GM18868 (cell line): ENCODE data around the gene CNNM4.

Experiments used
- ATAC-seq: cut with Tn5 transposase; IDR thresholded peaks from one replicate; pipeline ENCODE4 v1.9.1; 2021; ENCODE audit warnings: mild to moderate bottlenecking, moderate library complexity; ENCODE audit not compliant: unreplicated experiment

CNNM4 gene

DNA sequence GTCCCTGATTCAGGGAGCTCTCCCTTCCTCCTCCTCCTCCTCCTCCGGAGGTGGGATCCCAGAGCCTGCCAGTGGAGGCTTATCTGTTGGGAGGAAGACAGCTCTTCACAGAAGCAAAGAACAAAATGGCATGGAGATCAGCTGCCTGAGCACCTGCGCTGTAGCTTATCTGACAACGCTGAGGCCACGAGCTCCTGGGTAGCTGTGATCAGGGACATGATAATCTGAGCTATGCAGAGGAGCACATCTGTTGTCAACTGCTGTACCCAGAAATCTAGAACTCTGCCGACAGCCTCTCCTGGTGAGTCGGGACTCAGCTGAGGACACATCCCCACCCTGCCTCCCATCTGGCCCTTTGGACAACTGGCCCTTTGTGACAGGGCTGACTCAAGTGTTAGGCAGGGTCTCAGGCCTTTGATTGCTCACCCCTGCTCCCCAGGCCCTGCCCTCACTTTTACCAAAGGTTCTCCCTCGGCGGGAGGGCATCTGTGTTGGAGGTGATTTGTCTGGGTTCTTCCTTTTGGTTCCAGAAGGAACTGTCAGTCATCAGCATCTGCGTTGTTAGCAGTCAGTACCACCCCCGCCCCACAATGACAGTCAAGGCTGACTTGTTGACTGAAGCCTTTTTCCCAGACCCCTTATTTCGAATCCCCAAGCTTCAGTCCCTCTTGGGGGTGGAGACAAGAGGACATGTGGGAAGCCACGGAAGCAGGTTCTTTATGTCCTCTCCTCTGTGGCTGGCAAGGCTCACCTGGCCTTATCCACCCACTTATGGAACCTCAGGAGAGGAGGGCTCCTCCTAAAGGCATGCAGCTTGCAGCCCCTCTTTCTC, 49.5 kb downstream of the CNNM4 start:
- no peak for ATAC-seq

DNA sequence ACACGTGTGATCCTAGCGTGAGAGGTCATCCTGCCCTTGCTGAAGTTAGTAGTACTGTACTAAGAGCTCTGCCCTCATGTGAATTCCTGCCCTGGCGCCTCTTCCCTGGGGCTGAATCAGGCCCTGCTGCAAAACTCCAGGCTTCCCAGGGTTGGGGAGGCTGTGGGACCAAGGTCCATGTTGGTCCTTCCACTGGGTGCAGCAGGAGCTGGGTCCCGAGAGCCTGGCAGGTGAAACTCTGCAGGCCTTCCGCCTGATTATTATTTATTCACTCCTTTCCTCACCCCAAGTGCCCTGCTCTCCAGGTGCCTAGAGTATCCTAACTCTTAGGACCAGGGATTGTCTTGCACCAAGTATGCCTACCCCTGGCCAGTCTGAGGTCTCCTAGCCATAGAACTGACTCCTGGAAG, 50.1 kb downstream of the CNNM4 start:
- no peak for ATAC-seq

DNA sequence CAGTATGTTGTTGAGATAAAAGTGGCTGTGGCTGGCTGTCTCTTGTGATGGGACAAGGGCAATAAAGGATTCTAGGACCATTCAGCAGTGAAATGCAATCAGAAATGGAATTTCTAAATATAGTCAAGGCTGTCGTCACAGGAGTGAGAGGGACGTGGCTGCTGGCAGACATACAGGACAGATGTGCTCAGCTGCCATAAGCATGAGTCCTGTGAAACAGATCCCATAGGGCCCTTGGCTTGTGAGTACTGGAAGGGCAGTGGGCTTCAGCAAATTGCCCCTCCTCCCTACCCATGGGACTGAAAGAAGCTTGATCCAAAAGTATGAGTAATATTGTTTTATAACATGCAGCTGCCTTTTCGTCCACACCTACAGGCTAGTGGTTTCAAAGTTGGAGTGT, 51.2 kb downstream of the CNNM4 start:
- ATAC-seq = no peak

DNA sequence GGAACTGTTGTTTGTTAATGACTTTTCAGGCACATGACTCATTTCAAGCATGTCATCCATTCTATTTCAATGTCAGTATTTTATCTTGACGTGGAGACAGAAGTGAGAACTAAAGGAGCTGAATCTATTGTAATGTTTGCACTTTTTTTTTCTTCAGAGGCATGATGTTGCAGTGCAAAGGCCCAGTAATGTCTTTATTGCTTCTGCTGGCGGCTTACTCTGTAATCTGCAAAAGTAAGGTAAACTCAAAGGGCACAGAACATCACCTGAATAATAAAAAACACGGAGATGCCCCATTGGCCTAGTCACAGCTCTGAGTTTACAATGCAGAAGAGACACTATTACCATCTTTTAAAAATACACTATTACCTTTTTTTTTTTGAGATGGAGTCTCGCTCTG, 53.0 kb downstream of the CNNM4 start:
- no peak for ATAC-seq

DNA sequence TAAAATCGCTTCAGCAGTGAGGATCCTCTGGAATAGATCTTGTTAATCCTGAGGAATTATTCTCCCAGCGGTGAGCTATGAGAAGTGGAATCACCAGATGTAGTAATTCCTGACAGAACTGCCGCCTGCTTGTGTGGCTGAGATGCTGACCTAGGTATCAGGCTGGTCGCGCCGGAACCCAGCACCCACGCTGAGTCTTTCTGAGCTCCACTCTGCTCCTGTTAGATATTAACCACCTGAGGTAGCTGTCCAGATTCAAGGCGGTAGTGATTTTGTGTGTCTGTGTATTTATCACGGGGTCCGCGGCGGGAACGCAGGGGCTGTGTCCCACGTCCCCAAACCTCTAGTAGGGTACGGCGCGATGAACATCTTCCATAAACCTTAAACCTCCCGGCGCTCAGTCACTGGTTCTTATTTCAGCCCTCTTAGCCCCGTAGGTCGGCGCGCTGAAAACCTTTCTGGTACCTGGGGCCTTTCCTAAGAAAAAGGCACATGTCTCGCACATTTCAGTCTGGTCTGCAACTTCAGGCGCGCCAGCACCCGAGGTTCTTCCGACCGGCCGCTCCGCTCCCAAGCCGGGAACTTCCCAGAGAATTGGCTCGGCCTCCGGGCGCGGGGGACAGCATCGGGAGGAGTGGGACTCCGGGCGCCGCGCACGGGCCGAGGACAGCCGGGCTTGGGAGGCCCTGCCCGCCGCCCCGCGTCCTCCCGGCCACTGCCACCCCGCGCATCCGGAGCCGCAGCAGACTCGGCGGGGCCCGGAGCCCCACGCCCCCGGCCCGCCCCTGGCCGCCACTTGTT, 54.8 kb downstream of the CNNM4 start:
- ATAC-seq = peak; percentile 1

DNA sequence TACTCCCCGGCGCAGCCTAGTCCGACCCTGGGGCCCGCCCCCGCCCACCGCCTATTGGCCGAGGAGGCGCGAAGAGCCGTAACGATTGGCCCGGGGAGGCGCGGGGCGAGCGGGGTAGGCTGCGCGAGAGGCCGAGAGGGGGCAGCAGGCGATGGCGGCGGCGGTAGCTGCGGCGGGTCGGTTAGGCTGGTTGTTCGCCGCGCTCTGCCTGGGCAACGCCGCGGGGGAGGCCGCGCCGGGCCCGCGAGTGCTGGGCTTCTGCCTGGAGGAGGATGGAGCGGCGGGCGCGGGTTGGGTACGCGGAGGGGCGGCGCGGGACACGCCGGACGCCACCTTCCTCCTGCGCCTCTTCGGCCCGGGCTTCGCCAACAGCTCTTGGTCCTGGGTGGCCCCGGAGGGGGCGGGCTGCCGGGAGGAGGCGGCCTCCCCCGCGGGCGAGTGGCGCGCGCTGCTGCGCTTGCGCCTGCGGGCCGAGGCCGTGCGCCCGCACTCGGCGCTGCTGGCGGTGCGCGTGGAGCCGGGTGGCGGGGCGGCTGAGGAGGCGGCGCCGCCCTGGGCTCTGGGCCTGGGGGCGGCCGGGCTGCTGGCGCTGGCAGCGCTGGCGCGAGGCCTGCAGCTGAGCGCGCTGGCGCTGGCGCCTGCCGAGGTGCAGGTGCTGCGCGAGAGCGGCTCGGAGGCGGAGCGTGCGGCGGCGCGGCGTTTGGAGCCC, 55.6 kb downstream of the CNNM4 start, which contains the start of gene CNNM3:
CNNM3 (plus strand) TSS at position 142 of the 709 bp plus-strand sequence; CDS start at position 152, 10 bp downstream.
- peak; percentile 92 for ATAC-seq

DNA sequence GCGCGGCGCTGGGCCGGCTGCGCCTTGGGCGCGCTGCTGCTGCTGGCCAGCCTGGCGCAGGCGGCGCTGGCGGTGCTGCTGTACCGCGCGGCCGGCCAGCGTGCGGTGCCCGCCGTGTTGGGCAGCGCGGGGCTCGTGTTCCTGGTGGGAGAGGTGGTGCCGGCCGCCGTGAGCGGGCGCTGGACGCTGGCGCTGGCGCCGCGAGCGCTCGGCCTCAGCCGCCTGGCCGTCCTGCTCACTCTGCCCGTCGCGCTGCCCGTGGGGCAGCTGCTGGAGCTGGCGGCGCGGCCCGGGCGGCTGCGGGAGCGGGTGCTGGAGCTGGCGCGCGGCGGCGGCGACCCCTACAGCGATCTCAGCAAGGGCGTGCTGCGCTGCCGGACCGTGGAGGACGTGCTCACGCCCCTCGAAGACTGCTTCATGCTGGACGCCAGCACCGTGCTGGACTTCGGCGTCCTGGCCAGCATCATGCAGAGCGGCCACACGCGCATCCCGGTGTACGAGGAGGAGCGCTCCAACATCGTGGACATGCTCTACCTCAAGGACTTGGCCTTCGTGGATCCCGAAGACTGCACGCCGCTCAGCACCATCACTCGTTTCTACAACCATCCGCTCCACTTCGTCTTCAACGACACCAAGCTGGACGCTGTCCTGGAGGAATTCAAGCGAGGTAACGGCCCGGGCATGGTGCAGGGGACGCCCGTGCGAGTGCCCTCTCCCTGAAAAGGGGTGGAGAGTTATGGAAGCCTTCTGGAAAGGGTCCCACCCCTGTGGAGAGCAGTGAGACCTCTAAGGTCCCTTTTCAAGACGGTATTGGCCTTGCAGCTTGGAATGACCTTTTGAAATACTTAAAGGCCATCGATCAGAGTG, 56.4 kb downstream of the CNNM4 start:
- ATAC-seq = no peak

DNA sequence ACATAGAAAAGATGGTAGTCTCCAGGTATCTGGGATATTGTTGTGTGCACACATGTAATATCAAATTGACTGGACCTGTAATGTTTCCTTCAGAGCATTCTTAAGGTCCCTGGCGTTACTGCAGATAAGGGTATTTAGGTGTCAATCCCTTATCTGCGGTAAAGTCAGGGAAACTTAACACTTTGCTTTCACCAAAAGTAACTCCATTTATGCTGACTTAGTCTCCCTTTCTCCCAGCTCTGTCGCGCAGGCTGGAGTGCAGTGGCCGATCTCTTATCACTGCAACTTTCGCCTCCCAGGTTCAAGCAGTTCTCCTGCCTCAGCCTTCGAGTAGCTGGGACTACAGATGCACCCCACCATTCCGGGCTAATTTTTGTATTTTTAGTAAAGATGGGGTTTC, 57.2 kb downstream of the CNNM4 start:
- ATAC-seq = no peak

DNA sequence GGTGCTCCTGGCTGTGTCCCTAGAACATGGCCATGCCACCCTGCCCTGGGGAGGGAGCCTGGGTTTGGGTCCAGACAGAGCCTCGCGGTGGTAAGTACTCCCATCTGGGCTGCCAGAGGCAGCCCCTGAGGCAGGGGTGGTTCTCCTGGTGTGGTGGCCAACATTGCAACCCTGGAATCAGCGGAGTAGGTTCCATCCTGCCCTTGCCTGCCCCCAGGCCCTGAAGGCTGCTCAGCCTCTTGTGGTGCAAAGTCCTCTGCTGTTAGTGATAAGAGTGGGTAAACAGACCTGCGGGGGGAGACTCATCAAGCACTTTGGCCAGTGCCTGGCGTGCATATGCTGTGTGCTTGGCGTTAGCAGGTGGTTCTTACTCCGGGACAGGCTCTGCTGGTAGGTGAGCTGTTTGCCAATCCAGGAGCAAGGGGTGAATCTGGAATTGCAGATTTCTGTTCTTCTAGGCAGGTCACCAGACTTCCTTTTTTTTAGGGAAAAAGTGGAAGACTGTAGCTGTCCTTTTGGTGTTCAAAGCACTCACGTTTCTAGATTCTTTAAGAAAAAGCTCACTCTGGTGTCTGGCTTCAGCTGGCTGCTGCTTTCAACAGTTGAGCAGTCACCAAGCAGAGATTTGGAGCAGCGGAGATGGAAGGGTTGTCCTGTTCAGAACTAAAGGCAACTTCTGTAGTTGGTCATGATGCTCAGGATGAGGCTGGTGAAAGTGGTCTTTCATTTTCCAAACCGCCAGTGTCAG, 58.6 kb downstream of the CNNM4 start:
- ATAC-seq = no peak

DNA sequence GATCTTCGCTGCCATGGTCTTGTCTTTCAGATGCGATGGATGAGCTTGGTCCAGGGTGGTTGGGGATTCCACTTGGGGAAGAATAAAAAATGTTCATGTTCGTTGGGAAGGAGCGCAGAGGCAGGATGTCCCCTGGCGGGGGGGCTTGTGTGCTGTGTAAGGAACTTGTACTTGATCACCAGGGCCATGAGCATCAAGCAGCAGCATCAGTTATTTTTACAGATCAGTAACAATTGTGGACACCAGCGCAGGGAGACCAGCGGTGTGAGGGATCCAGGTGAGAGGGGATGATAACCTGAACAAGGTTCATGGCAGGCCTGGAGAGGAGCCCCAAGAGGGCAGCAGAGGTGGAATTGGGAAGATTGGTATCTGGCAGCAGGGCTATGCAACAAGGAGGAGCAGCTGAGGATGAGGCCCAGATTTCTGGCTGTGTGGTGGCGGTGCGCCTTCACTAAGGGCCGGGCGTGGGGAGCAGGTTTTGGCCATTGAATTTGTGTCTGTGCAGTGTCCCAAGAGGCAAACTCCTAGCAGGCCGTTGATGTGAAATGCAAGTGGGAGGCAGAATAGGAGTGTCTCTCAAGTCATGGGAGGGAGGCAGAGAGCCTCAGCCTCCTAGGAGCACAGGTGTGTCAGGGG, 59.3 kb downstream of the CNNM4 start:
- ATAC-seq = no peak

DNA sequence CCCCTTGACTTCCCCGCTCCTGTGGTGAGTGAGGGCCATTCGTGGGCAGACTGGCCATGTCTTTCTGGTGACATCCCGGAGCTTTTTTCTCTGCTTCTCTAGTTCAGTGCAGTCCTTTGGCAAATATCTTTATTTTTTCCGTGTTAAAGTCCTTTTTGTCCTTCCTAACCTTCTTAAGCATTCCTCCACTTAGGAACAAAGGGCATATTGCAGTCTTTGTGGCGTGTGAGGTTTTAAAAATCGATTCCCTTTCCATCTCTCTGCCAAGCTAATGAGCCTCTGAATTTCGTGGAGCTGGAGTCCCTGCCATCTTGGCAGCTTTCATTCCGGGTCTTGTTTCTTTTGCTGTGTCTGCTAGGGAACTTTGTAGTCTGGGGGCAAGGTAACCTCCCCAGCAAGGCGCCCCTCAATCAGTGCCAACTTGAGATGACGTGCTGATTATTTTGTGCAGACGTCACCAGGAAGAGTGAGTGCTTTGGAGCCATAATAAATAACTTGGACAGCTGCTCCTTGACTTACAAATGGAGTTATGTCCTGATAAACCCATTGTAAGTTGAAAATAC, 60.5 kb downstream of the CNNM4 start:
- ATAC-seq = no peak

DNA sequence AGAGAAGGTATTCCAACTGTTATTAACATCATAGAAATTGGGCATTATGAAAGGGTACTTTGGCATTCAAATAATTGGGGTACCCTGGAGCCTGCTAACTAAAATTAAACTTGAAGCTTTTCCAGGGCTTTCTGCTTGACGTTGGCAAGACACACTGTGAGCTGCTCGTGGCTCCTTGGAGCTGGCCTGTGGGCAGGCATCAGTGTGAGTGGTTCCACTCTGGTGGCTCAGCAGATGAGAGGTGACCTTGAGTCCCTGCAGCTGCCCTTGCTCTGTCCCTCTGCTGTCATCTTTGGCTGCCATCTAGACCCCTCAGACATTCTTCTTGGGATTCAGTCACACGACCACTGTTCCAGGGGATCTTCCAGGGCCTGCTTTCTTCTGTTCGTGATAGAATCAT, 62.1 kb downstream of the CNNM4 start:
- no peak for ATAC-seq

DNA sequence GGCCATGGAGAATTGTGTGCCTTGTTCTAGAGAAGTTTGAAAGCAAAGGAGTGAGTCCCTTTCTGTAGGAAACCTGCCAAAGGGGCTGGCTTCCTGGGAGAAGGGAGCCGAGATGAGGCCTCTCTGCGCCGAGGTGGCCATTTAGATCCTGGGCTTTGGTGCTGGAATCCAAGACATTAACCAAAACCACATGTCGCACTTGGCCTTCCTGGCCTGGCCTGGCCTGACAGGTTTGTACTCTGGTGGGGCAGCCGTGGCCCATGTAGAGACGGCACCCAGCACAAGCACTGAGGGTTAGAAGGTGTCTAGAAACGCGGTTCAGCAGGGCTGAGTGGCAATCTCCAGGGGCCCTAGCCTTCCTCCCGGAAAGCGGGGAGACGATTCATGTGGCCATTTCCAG, 62.5 kb downstream of the CNNM4 start:
- no peak for ATAC-seq

DNA sequence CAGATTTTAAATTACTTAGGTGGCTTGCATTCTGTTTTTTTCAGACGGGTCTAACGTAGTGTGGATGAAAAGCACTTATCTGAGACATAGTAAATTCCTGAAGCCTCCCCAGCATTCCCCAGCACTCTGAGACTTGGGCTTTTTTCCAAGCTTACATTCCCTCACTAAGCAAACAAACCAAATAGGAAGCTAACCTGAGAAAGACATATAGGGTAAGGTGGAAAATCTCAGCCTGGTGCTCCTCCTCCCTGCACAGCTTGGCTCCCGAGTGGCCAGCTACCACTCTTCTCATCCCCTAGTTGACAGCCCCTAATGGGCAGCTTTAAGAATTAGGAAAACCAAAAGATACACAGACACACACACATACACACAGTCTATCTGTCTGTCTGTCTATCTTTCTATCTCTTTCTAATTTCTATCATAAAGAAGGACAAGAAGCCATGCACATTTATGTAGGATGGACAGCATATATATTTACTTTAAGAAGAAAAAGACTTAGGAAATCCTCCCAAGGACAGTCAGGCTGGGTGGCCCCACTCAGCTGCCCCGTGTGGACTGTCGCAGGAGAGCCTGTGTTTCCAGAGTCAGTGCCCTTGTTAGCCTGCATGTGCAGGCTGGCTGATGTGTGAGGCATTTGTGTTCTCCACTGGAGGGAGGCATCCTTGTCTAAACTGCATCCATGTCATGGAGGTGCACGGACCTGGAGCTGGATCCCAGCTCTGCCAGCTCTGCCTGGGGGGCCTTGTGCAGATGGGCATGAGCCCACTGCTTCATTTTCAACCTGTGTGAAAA, 63.6 kb downstream of the CNNM4 start:
- no peak for ATAC-seq

DNA sequence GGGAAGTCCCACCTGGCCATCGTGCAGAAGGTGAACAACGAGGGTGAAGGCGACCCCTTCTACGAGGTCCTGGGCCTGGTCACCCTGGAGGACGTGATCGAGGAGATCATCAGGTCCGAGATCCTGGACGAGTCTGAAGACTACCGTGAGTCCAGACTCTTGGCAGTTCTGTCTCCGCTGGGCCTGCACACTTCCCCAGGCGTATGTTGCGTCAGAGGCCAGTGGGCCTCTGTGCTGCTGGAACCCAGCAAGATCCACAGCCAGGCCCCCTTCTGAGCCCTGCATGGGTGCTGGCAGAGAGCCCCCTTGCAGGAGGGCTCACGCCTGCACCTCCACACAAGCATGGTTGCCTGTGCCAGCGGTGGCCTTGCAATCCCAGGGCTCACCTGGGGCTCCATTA, 64.4 kb downstream of the CNNM4 start:
- ATAC-seq = no peak

DNA sequence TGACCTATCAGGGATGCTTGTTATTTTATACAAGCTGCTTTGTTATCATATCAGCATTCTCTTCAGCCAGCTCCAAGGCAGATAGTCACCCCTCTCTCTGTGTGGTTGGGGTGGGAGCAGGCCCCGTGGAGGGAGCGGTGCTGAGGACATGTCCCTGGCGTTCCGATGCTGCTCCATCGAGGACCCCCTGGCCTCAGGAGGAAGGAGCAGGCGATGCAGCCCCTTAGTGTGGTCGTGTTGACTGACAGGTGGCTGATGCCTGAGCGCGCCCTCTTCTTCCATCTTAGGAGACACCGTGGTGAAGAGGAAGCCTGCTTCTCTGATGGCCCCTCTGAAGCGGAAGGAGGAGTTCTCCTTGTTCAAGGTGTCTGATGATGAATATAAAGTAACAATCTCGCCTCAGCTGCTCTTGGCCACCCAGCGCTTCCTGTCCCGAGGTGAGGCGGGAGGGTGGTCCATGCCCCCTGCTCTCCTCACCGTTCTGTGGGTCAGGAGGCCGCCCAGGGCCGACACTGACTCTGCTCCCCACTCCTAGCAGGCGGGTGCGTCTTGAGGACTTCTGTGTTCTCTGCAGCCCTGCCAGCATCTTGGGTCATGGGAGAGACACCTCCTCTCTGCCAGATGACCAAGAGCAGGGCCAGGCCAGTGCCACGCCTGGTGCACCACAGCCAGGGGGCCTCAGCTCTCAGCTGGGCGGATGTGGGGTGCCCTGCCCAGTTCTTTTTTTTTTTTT, 66.0 kb downstream of the CNNM4 start:
- no peak for ATAC-seq

DNA sequence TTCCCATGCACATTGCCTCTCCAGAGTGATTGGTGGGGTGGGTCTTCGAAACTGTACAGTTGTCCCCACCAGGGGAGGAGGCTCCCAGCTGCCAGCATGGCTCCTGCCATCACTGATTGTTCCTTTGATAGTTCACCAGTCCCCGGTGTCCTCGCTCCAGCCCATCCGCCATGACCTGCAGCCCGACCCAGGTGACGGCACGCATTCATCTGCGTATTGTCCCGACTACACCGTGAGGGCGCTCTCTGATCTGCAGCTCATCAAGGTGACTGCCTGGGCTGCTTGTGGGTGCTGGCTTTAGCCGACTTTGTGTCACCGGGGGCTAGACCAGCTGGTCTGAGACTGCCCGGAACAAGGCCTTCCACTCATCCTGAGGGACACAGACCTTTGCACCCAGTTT, 67.7 kb downstream of the CNNM4 start:
- ATAC-seq = no peak

DNA sequence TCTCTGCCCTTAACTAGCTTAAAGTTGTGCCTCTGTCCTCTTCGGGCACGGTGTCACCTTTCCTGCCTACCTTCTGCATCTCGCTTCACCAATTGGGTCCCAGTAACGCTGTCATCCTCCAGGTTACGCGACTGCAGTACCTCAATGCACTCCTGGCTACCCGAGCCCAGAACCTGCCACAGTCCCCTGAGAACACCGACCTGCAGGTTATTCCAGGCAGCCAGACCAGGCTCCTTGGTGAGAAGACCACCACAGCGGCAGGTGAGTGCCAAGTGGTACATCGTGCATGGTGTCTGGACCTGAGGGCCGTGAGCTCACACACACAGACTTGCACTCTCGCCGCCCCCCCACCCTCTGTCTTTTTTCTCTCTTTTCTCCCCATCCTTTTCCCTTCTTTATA, 68.2 kb downstream of the CNNM4 start:
- ATAC-seq = no peak
